Esophagus muscularis mucosa (tissue), 3 donors: ENCODE results near the gene THEM5.

Source experiments
- EP300 ChIP-seq: sonication (generic); formaldehyde crosslinking; IDR thresholded peaks from one replicate; pipeline ENCODE4 v1.6.1; 2017; ENCODE audit warnings: antibody characterized with exemption
- TF ChIP-seq, protein P1 (sequence below), 3 experiments: fragments of 200-600 bp in 2 of 3; fragments of 450-650 bp in 1 of 3; sonication (generic) in 2 of 3; IDR thresholded peaks; one replicate each; pipeline ENCODE4 v1.5.1; 2017 to 2019; ENCODE audit warnings: antibody characterized with exemption in 3 of 3, mild to moderate bottlenecking in 2 of 3, moderate library complexity in 1 of 3

DNA sequence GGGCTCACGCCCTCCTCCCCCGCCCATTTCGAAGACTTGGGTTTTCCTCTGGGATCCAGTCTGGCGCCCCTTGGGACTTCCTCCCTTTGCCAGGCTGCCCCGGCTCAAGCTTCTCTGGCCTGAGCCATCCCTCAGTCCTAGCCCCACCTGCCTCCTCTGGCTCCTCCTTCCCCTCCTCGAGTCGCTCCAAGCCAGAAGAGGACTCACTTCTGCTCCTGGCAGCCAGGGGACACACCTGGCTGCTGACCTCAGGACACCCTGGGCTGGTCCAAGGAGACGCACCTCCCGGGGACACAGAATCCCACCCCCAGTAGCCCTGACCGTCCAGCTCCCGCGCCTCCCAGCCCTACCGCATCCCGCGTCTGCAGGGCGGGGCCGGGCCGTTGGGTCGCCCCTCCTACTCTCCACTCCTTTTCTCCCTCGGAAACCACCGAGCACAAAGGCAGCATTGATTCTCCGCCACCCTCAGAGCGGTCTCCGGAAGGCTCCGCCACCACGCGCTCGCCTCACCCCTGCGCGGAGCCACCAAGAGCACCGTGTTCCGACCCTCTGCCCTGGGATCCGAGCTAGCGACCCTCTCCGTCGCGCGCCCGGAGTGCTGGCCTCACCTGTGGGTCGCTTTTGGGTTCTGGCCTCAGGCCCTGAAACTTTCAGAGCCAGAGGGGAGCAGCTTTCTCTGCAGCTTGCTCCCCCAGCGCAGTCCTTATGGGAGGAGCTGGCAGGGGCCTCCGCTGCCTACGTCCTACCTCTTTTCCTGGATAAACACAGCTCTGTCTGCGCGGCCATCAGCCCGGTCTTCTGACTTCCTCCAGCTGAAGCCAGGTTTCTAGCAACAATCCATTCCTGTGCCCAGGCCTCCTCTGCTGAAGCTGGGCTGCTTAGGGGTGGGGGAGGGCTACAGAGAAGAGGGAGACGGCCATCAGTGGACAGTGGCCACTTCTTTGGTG, 13.8 kb downstream of the THEM5 start, which contains the start of gene C2CD4D:
- TF ChIP-seq, protein P1, sequence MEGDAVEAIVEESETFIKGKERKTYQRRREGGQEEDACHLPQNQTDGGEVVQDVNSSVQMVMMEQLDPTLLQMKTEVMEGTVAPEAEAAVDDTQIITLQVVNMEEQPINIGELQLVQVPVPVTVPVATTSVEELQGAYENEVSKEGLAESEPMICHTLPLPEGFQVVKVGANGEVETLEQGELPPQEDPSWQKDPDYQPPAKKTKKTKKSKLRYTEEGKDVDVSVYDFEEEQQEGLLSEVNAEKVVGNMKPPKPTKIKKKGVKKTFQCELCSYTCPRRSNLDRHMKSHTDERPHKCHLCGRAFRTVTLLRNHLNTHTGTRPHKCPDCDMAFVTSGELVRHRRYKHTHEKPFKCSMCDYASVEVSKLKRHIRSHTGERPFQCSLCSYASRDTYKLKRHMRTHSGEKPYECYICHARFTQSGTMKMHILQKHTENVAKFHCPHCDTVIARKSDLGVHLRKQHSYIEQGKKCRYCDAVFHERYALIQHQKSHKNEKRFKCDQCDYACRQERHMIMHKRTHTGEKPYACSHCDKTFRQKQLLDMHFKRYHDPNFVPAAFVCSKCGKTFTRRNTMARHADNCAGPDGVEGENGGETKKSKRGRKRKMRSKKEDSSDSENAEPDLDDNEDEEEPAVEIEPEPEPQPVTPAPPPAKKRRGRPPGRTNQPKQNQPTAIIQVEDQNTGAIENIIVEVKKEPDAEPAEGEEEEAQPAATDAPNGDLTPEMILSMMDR (IDR thresholded peaks at IDR 0.05): no peak
- no peak for TF ChIP-seq EP300
